A549 (cell line): Measurements from ENCODE around the gene TSKS. TPM values are rescaled to one million over a fixed set of nuclear protein-coding genes. Genes with fewer than 3 reads are reported as not detected.
A peak's percentile ranks its signal among the peaks of the same experiment; 100 is the strongest.

ENCODE experiments used
- ATAC-seq, 2 experiments: fragments of 200-7000 bp in 1 of 2; fragments of >200 bp in 1 of 2; cut with Nextera tagmentation in 1 of 2; cut with Tn5 transposase in 1 of 2; 3 replicates each; pipeline versions ENCODE4 v1.8.0 to v1.9.1; 2018 to 2020; ENCODE audit warnings: mild to moderate bottlenecking in 1 of 2, moderate library complexity in 1 of 2
- CTCF ChIA-PET: fragments of 300-600 bp; sonication (Branson Sonifier 250); formaldehyde crosslinking; extraction: SDS; loops from one replicate; lab custom pipeline; 2021; ENCODE audit warnings: antibody characterized with exemption, inconsistent platforms; lab: Yijun Ruan, JAX
- POLR2A ChIA-PET: fragments of 350-600 bp; formaldehyde crosslinking; extraction: SDS; loops from one replicate; lab custom pipeline; 2021; ENCODE audit warnings: antibody characterized with exemption, inconsistent platforms; lab: Yijun Ruan, JAX
- DNase-seq, 2 experiments: peaks; one replicate each; pipeline versions ENCODE4 v3.0.0 to v3.0.0-alpha.2; 2011 to 2016; ENCODE audit warnings: low read depth in 1 of 2, low spot score in 1 of 2
- FAIRE-seq: peaks from 2 replicates; lab custom pipeline; 2011; peaks lifted over from hg19 to GRCh38; lab: Jason Lieb, UNC
- H3K27ac ChIP-seq, 2 experiments: fragments of >200 bp; sonication (Bioruptor Twin); formaldehyde crosslinking; 3 replicates each; pipeline ENCODE4 v1.5.1; 2016 to 2017
- H3K4me1 ChIP-seq: fragments of >200 bp; sonication (Bioruptor Twin); formaldehyde crosslinking; 3 replicates; pipeline ENCODE4 v1.6.1; 2016
- H3K4me2 ChIP-seq: fragments of >200 bp; sonication (Bioruptor Twin); formaldehyde crosslinking; 3 replicates; pipeline ENCODE4 v1.6.1; 2016
- H3K4me3 ChIP-seq: fragments of >200 bp; sonication (Bioruptor Twin); formaldehyde crosslinking; 3 replicates; pipeline ENCODE4 v1.5.1; 2016
- H3K9me3 ChIP-seq: fragments of >200 bp; sonication (Bioruptor Twin); formaldehyde crosslinking; 3 replicates; pipeline ENCODE4 v1.6.1; 2016
- CBX2 ChIP-seq: fragments of 200-600 bp; sonication (generic); IDR thresholded peaks from 2 replicates; pipeline ENCODE4 v1.6.1; 2016; ENCODE audit warnings: low read depth, mild to moderate bottlenecking, borderline replicate concordance
- E2F6 ChIP-seq: IDR thresholded peaks from 2 replicates; pipeline ENCODE4 v1.6.1; 2012; ENCODE audit warnings: low read depth, borderline replicate concordance
- EHMT2 ChIP-seq: fragments of 200-600 bp; sonication (generic); IDR thresholded peaks from 2 replicates; pipeline ENCODE4 v1.6.1; 2016; ENCODE audit warnings: antibody characterized with exemption, low read depth, mild to moderate bottlenecking, moderate library complexity
- EP300 ChIP-seq, 2 experiments: fragments of >200 bp; sonication (Bioruptor Twin); formaldehyde crosslinking; IDR thresholded peaks; 2 replicates in 1 of 2; 3 replicates in 1 of 2; pipeline ENCODE4 v1.6.1; 2016 to 2017
- FOSB ChIP-seq: fragments of 250-450 bp; sonication (Bioruptor Pico); IDR thresholded peaks from 2 replicates; pipeline ENCODE4 v1.5.0; 2020; ENCODE audit warnings: mild to moderate bottlenecking, moderate library complexity
- FOXS1 ChIP-seq: fragments of 250-450 bp; sonication (Bioruptor Pico); IDR thresholded peaks from 2 replicates; pipeline ENCODE4 v1.5.0; 2020; ENCODE audit warnings: mild to moderate bottlenecking, moderate library complexity
- GATA3 ChIP-seq: IDR thresholded peaks from 2 replicates; pipeline ENCODE4 v1.6.1; 2012; ENCODE audit warnings: borderline replicate concordance
- HES2 ChIP-seq: fragments of >200 bp; sonication (Bioruptor Twin); formaldehyde crosslinking; IDR thresholded peaks from 2 replicates; pipeline ENCODE4 v1.6.1; 2016
- HEYL ChIP-seq: fragments of 250-450 bp; sonication (Bioruptor Pico); IDR thresholded peaks from 2 replicates; pipeline ENCODE4 v1.8.0; 2021; ENCODE audit warnings: mild to moderate bottlenecking, moderate library complexity
- HOXA7 ChIP-seq: fragments of 250-450 bp; sonication (Bioruptor Pico); IDR thresholded peaks from 2 replicates; pipeline ENCODE4 v1.5.0; 2020; ENCODE audit warnings: mild to moderate bottlenecking, moderate library complexity
- HOXB13 ChIP-seq: fragments of 250-450 bp; sonication (Bioruptor Pico); IDR thresholded peaks from 2 replicates; pipeline ENCODE4 v1.5.0; 2020; ENCODE audit warnings: low read depth, mild to moderate bottlenecking, moderate library complexity
- JUN ChIP-seq, 2 experiments: fragments of >200 bp; sonication (Bioruptor Twin); formaldehyde crosslinking; IDR thresholded peaks; 2 replicates in 1 of 2; 3 replicates in 1 of 2; pipeline ENCODE4 v1.6.1; 2016 to 2017
- JUNB ChIP-seq: fragments of >200 bp; sonication (Bioruptor Twin); formaldehyde crosslinking; IDR thresholded peaks from 2 replicates; pipeline ENCODE4 v1.6.1; 2016
- KDM5A ChIP-seq: fragments of 200-600 bp; sonication (generic); IDR thresholded peaks from 2 replicates; pipeline ENCODE4 v1.6.1; 2016; ENCODE audit warnings: antibody characterized with exemption, mild to moderate bottlenecking
- MAFK ChIP-seq: fragments of 450-650 bp; IDR thresholded peaks from 2 replicates; pipeline ENCODE4 v1.6.1; 2014; ENCODE audit not compliant: partially characterized antibody
- NFE2L2 ChIP-seq: fragments of 150-350 bp; conservative IDR thresholded peaks from 2 replicates; pipeline ENCODE4 v1.6.1; 2014; ENCODE audit warnings: low read length
- PBX3 ChIP-seq: IDR thresholded peaks from 2 replicates; pipeline ENCODE4 v1.6.1; 2012
- POLR2A ChIP-seq: IDR thresholded peaks from 2 replicates; pipeline ENCODE4 v1.6.1; 2012; ENCODE audit warnings: mild to moderate bottlenecking, low read length
- POLR2AphosphoS2 ChIP-seq: conservative IDR thresholded peaks from 2 replicates; pipeline ENCODE4 v1.6.1; 2012; ENCODE audit warnings: low read length, improper control_type of control experiment, inconsistent platforms
- RCOR1 ChIP-seq: fragments of 150-350 bp; IDR thresholded peaks from 2 replicates; pipeline ENCODE4 v1.6.1; 2014; ENCODE audit warnings: antibody characterized with exemption, low read length, low read depth
- RFX5 ChIP-seq: fragments of 450-650 bp; IDR thresholded peaks from 2 replicates; pipeline ENCODE4 v1.7.1; 2014; ENCODE audit warnings: antibody characterized with exemption, mild to moderate bottlenecking, moderate library complexity
- SREBF2 ChIP-seq: fragments of 450-650 bp; IDR thresholded peaks from 2 replicates; pipeline ENCODE4 v1.6.1; 2014; ENCODE audit warnings: mild to moderate bottlenecking, moderate library complexity
- ZC3H11A ChIP-seq: fragments of 450-650 bp; IDR thresholded peaks from 2 replicates; pipeline ENCODE4 v1.6.1; 2014; ENCODE audit warnings: antibody characterized with exemption, mild to moderate bottlenecking
- ZNF302 ChIP-seq: fragments of 250-450 bp; sonication (Bioruptor Pico); IDR thresholded peaks from 2 replicates; pipeline ENCODE4 v1.9.0; 2021; ENCODE audit warnings: inconsistent platforms, mild to moderate bottlenecking, moderate library complexity
- ZSCAN20 ChIP-seq: fragments of 250-450 bp; sonication (Bioruptor Pico); IDR thresholded peaks from 2 replicates; pipeline ENCODE4 v1.8.0; 2022; ENCODE audit warnings: mild to moderate bottlenecking, moderate library complexity
- WGBS: methylation state at CpG from one replicate; pipeline ENCODE4 v1.1.6; 2017; ENCODE audit errors: missing lambda C conversion rate; 5-methylcytosine and 5-hydroxymethylcytosine counted together
- polyA plus RNA-seq, 4 experiments: library from polyadenylated mRNA; depleted of rRNA in 3 of 4; stranded (reverse); fragments of >200 nt; fragmentation: RNase III in 1 of 4; extraction: RNeasy Plus Mini Kit Qiagen cat#74134 plus additional on column Dnase treatment in 1 of 4; gene quantifications; 2 replicates in 3 of 4; 3 replicates in 1 of 4; pipeline ENCODE4 v1.2.3, GENCODE V29; 2011 to 2017
- TF ChIP-seq, protein P1 (sequence below): fragments of 250-450 bp; sonication (Bioruptor Pico); IDR thresholded peaks from 2 replicates; pipeline ENCODE4 v1.5.0; 2020; ENCODE audit warnings: low read depth, mild to moderate bottlenecking, moderate library complexity
- TF ChIP-seq, protein P2 (sequence below): fragments of 250-450 bp; sonication (Bioruptor Pico); IDR thresholded peaks from 2 replicates; pipeline ENCODE4 v1.5.0; 2021; ENCODE audit warnings: mild to moderate bottlenecking, moderate library complexity, borderline replicate concordance
- TF ChIP-seq, protein P3 (sequence below): fragments of 150-350 bp; IDR thresholded peaks from 2 replicates; pipeline ENCODE4 v1.6.1; 2014; ENCODE audit warnings: low read depth, mild to moderate bottlenecking, low read length

The TSKS gene
- polyA plus RNA-seq, 2 of the 4 experiments (the other 2 are of a cell fraction), result not detected

DNA sequence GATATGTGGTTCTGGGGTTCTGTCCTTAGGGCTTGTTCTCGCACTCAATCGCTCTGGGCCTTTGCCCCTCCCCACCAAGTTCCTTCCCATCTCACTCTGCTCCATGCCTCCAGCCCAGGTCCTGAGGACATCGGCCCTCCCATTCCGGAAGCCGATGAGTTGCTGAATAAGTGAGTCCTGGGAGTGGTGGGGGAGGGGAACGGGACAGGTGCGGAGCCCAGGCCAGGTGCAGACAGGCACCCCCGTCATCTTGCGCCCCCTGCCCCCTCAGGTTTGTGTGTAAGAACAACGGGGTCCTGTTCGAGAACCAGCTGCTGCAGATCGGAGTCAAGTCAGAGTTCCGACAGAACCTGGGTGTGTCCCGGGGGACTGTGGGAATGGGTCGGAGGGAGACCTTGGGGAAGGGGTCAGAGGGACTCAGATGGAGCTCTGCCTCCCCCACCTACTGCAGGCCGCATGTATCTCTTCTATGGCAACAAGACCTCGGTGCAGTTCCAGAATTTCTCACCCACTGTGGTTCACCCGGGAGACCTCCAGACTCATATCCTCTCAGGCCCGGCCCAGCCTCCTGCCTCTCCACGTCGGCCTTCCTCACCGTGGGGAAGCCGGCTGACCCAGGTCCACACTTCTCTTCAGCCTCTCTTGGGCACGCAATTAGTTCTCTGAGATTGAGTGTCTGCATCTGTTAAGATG lies 39.9 kb upstream of the TSKS start:
- CTCF ChIA-PET, result interaction anchor here (0.6 kb wide), 1 partner anchor 605 kb away, joined by 3 read pairs; no protein-coding TSS in a partner anchor
- 93% methylated on average over 24 of the region's 24 CpGs for WGBS
- POLR2A ChIA-PET, result no interaction called here
- TF ChIP-seq MAFK (no peak), ZNF302 (CRISPR knock-in tag) (no peak), GATA3 (no peak), HEYL (CRISPR knock-in tag) (no peak), HES2 (no peak), JUNB (no peak), KDM5A (no peak), FOXS1 (CRISPR knock-in tag) (no peak), RCOR1 (no peak), FOSB (CRISPR knock-in tag) (no peak), HOXA7 (CRISPR knock-in tag) (no peak), EP300 (IDR thresholded peaks at IDR 0.05) (no peak), ZSCAN20 (CRISPR knock-in tag) (no peak), POLR2A (no peak)
- H3K4me3 ChIP-seq, result no peak overlapping the region
- H3K9me3 ChIP-seq, result no peaks in the 10 kb centered on the region
- no peak for FAIRE-seq
- no peak overlapping the region for H3K4me2 ChIP-seq
- no peak for DNase-seq
- no peak for ATAC-seq
- H3K27ac ChIP-seq, result no peak overlapping the region
- peaks cover 5% of the 10 kb centered on the region; the same call in 2 of the 3 replicates for H3K4me1 ChIP-seq

- H3K9me3 ChIP-seq, result no peaks in the 10 kb centered on the region
- H3K4me3 ChIP-seq, result no peak overlapping the region
- DNase-seq, result peak in 1 of 2 experiments; percentile 77
- ChIA-PET CTCF (interaction anchor here (0.6 kb wide), 1 partner anchor 604 kb away, joined by 3 read pairs; no protein-coding TSS in a partner anchor), POLR2A (no interaction called here)
- no peak for FAIRE-seq
- no peak overlapping the region for H3K4me2 ChIP-seq
- H3K27ac ChIP-seq, result no peak overlapping the region; a peak in 1 of 6 replicates
- ATAC-seq, result peak; percentile 25 to 81; a peak in 4 of 6 replicates
- 69% methylated on average over 26 of the region's 38 CpGs for WGBS
- H3K4me1 ChIP-seq, result peaks cover 5% of the 10 kb centered on the region; the same call in 2 of the 3 replicates
- TF ChIP-seq RFX5 (no peak), PBX3 (peak; percentile 86)
Measured at GRCh38 chr19:49801966-49802661, 39.0 kb upstream of the TSKS start.

DNA sequence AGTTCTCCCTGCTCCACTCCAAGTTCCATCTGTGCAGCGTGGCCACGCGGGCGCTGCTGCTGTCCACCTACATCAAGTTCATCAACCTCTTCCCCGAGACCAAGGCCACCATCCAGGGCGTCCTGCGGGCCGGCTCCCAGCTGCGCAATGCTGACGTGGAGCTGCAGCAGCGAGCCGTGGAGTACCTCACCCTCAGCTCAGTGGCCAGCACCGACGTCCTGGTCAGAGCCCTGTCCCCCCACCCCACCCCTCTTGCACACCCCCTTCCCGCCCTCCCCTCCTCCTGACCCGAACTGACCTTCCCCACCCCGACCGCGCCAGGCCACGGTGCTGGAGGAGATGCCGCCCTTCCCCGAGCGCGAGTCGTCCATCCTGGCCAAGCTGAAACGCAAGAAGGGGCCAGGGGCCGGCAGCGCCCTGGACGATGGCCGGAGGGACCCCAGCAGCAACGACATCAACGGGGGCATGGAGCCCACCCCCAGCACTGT lies 38.3 kb upstream of the TSKS start:
- FAIRE-seq (no peak), ATAC-seq (no peak), DNase-seq (no peak)
- H3K4me3 ChIP-seq, result no peak overlapping the region
- H3K9me3 ChIP-seq, result no peaks in the 10 kb centered on the region
- H3K4me2 ChIP-seq, result no peak overlapping the region
- WGBS, result 92% methylated on average over 18 of the region's 32 CpGs
- ChIA-PET POLR2A (no interaction called here), CTCF (interaction anchor here (0.6 to 1.6 kb wide), 2 partner anchors 12 to 124 kb away, joined by 3 read pairs; partner anchors contain the start of genes FUZ and PRMT1)
- peaks cover 5% of the 10 kb centered on the region; the same call in 2 of the 3 replicates for H3K4me1 ChIP-seq
- no peak overlapping the region for H3K27ac ChIP-seq
- TF ChIP-seq NFE2L2, result no peak
- TF ChIP-seq CBX2, result no peak
- TF ChIP-seq, protein P1, sequence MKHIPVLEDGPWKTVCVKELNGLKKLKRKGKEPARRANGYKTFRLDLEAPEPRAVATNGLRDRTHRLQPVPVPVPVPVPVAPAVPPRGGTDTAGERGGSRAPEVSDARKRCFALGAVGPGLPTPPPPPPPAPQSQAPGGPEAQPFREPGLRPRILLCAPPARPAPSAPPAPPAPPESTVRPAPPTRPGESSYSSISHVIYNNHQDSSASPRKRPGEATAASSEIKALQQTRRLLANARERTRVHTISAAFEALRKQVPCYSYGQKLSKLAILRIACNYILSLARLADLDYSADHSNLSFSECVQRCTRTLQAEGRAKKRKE (CRISPR knock-in tag), result no peak
- TF ChIP-seq HOXB13 (CRISPR knock-in tag), result no peak
- no peak for TF ChIP-seq E2F6
- TF ChIP-seq JUN (IDR thresholded peaks at IDR 0.05), result no peak
- TF ChIP-seq SREBF2, result no peak
- TF ChIP-seq, protein P2, sequence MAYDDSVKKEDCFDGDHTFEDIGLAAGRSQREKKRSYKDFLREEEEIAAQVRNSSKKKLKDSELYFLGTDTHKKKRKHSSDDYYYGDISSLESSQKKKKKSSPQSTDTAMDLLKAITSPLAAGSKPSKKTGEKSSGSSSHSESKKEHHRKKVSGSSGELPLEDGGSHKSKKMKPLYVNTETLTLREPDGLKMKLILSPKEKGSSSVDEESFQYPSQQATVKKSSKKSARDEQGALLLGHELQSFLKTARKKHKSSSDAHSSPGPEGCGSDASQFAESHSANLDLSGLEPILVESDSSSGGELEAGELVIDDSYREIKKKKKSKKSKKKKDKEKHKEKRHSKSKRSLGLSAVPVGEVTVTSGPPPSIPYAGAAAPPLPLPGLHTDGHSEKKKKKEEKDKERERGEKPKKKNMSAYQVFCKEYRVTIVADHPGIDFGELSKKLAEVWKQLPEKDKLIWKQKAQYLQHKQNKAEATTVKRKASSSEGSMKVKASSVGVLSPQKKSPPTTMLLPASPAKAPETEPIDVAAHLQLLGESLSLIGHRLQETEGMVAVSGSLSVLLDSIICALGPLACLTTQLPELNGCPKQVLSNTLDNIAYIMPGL (CRISPR knock-in tag), result no peak
- TF ChIP-seq POLR2AphosphoS2, result no peak
- TF ChIP-seq HEYL (CRISPR knock-in tag), result no peak
- TF ChIP-seq, protein P3, sequence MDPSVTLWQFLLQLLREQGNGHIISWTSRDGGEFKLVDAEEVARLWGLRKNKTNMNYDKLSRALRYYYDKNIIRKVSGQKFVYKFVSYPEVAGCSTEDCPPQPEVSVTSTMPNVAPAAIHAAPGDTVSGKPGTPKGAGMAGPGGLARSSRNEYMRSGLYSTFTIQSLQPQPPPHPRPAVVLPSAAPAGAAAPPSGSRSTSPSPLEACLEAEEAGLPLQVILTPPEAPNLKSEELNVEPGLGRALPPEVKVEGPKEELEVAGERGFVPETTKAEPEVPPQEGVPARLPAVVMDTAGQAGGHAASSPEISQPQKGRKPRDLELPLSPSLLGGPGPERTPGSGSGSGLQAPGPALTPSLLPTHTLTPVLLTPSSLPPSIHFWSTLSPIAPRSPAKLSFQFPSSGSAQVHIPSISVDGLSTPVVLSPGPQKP, result no peak
- no peak for TF ChIP-seq EHMT2
- no peak for TF ChIP-seq ZC3H11A
